Stimulated activated naive B cell treated with anti-CD40 and anti-IgM and Interleukin-4, amounts not matched to agents 10 μg/mL and 1 μg/mL and 100 μg/mL, for 72 hours (primary cell): ENCODE results near the gene STK33.

Experiments
- ATAC-seq, 2 donors: fragments of 150-1000 bp; cut with Tn5 transposase; replicated peaks; 2 replicates each; pipeline ENCODE4 v1.10.0; 2021; ENCODE audit warnings: moderate library complexity in 1 of 2
- DNase-seq: peaks from one replicate; pipeline ENCODE4 v3.0.0; 2021
- H3K27ac Mint-ChIP-seq: one replicate; pipeline ENCODE4 v1.8.0; 2022; ENCODE audit warnings: mild to moderate bottlenecking, mixed read lengths
- H3K27me3 Mint-ChIP-seq, 2 donors: one replicate each; pipeline ENCODE4 v1.8.0; 2022; ENCODE audit warnings: mixed read lengths in 2 of 2
- H3K36me3 Mint-ChIP-seq, 2 donors: one replicate each; pipeline ENCODE4 v1.8.0; 2022; ENCODE audit warnings: mixed read lengths in 2 of 2, mild to moderate bottlenecking in 1 of 2
- H3K4me1 Mint-ChIP-seq, 2 donors: one replicate each; pipeline ENCODE4 v1.8.0; 2022; ENCODE audit warnings: mixed read lengths in 2 of 2, mild to moderate bottlenecking in 1 of 2
- H3K4me3 Mint-ChIP-seq, 2 donors: one replicate each; pipeline ENCODE4 v1.8.0; 2022; ENCODE audit warnings: mild to moderate bottlenecking in 2 of 2, mixed read lengths in 2 of 2, moderate library complexity in 1 of 2
- H3K9me3 Mint-ChIP-seq, 2 donors: one replicate each; pipeline ENCODE4 v1.8.0; 2022; ENCODE audit warnings: mixed read lengths in 2 of 2, mild to moderate bottlenecking in 1 of 2

The STK33 gene

GRCh38 chr11:8362491-8362890 lies 231.5 kb downstream of the STK33 start:
- Mint-ChIP-seq H3K36me3 (no peaks in the 10 kb centered on the region), H3K9me3 (no peaks in the 10 kb centered on the region), H3K27ac (no peak overlapping the region), H3K27me3 (no peaks in the 10 kb centered on the region), H3K4me1 (peaks cover 0 to 1% of the 10 kb centered on the region in 2 donors), H3K4me3 (no peak overlapping the region)
- DNase-seq (no peak), ATAC-seq (no peak)

- no peaks in the 10 kb centered on the region for H3K36me3 Mint-ChIP-seq
- DNase-seq: no peak
- H3K4me1 Mint-ChIP-seq: peaks cover 0 to 1% of the 10 kb centered on the region in 2 donors
- ATAC-seq: no peak
- H3K27ac Mint-ChIP-seq: no peak overlapping the region
- no peaks in the 10 kb centered on the region for H3K27me3 Mint-ChIP-seq
- no peak overlapping the region for H3K4me3 Mint-ChIP-seq
- H3K9me3 Mint-ChIP-seq: no peaks in the 10 kb centered on the region
These were observed 232.3 kb downstream of the STK33 start for GRCh38 chr11:8361664-8362210.

GRCh38 chr11:8361206-8361605 lies 232.8 kb downstream of the STK33 start:
- DNase-seq: no peak
- no peak overlapping the region for H3K4me3 Mint-ChIP-seq
- no peak overlapping the region for H3K27ac Mint-ChIP-seq
- H3K27me3 Mint-ChIP-seq: peaks cover 0 to under 1% of the 10 kb centered on the region in 2 donors
- H3K9me3 Mint-ChIP-seq: no peaks in the 10 kb centered on the region
- no peak for ATAC-seq
- H3K36me3 Mint-ChIP-seq: no peaks in the 10 kb centered on the region
- peaks cover 0 to 1% of the 10 kb centered on the region in 2 donors for H3K4me1 Mint-ChIP-seq

GRCh38 chr11:8360086-8360828 lies 233.8 kb downstream of the STK33 start:
- no peaks in the 10 kb centered on the region for H3K36me3 Mint-ChIP-seq
- H3K27ac Mint-ChIP-seq: no peak overlapping the region
- H3K4me1 Mint-ChIP-seq: peaks cover 0 to 1% of the 10 kb centered on the region in 2 donors
- ATAC-seq: no peak
- H3K9me3 Mint-ChIP-seq: no peaks in the 10 kb centered on the region
- H3K27me3 Mint-ChIP-seq: peaks cover 7 to 8% of the 10 kb centered on the region in 2 donors
- no peak overlapping the region for H3K4me3 Mint-ChIP-seq
- DNase-seq: no peak

GRCh38 chr11:8359521-8359920 lies 234.5 kb downstream of the STK33 start:
- Mint-ChIP-seq H3K9me3 (no peaks in the 10 kb centered on the region), H3K36me3 (no peaks in the 10 kb centered on the region), H3K27ac (no peak overlapping the region), H3K4me3 (no peak overlapping the region), H3K4me1 (peaks cover 4 to 6% of the 10 kb centered on the region in 2 donors), H3K27me3 (peaks cover 11 to 12% of the 10 kb centered on the region in 2 donors)
- ATAC-seq (no peak), DNase-seq (no peak)

- peaks cover 8 to 11% of the 10 kb centered on the region in 2 donors for H3K4me1 Mint-ChIP-seq
- H3K4me3 Mint-ChIP-seq: no peak overlapping the region
These were observed 236.0 kb downstream of the STK33 start for GRCh38 chr11:8357891-8358566.

GRCh38 chr11:8357505-8357888 lies 236.5 kb downstream of the STK33 start:
- Mint-ChIP-seq H3K9me3 (no peaks in the 10 kb centered on the region), H3K4me3 (no peak overlapping the region), H3K27ac (no peak overlapping the region), H3K36me3 (no peaks in the 10 kb centered on the region), H3K27me3 (peaks cover 24% of the 10 kb centered on the region in 2 donors), H3K4me1 (peaks cover 8 to 11% of the 10 kb centered on the region in 2 donors)
- DNase-seq: no peak
- ATAC-seq: no peak

More at GRCh38 chr11:8357891-8358566, 236.0 kb downstream of the STK33 start:
- ATAC-seq: no peak
- Mint-ChIP-seq H3K36me3 (no peaks in the 10 kb centered on the region), H3K27ac (no peak overlapping the region), H3K9me3 (no peaks in the 10 kb centered on the region), H3K27me3 (peaks cover 24% of the 10 kb centered on the region in 2 donors)
- DNase-seq: no peak

- Mint-ChIP-seq H3K4me3 (no peak overlapping the region), H3K36me3 (no peaks in the 10 kb centered on the region), H3K9me3 (no peaks in the 10 kb centered on the region), H3K27me3 (peaks cover 24% of the 10 kb centered on the region in 2 donors), H3K27ac (no peak overlapping the region), H3K4me1 (peaks cover 8 to 11% of the 10 kb centered on the region in 2 donors)
- ATAC-seq (no peak), DNase-seq (no peak)
These were observed 237.1 kb downstream of the STK33 start for GRCh38 chr11:8356721-8357504.

- no peak overlapping the region for H3K4me3 Mint-ChIP-seq
- H3K4me1 Mint-ChIP-seq: peaks cover 8 to 11% of the 10 kb centered on the region in 2 donors
- H3K27ac Mint-ChIP-seq: no peak overlapping the region
- H3K27me3 Mint-ChIP-seq: peaks cover 24% of the 10 kb centered on the region in 2 donors
- ATAC-seq: no peak
- no peaks in the 10 kb centered on the region for H3K9me3 Mint-ChIP-seq
- no peak for DNase-seq
- H3K36me3 Mint-ChIP-seq: no peaks in the 10 kb centered on the region
These were observed 237.8 kb downstream of the STK33 start for GRCh38 chr11:8356216-8356615.

- no peaks in the 10 kb centered on the region for H3K36me3 Mint-ChIP-seq
- H3K27ac Mint-ChIP-seq: no peak overlapping the region
- H3K9me3 Mint-ChIP-seq: no peaks in the 10 kb centered on the region
- ATAC-seq (no peak), DNase-seq (no peak)
- peaks cover 24% of the 10 kb centered on the region in 2 donors for H3K27me3 Mint-ChIP-seq
- no peak overlapping the region for H3K4me3 Mint-ChIP-seq
- H3K4me1 Mint-ChIP-seq: peaks cover 8 to 11% of the 10 kb centered on the region in 2 donors
These were observed 238.6 kb downstream of the STK33 start for GRCh38 chr11:8355416-8355742.

- Mint-ChIP-seq H3K27me3 (peaks cover 24 to 27% of the 10 kb centered on the region in 2 donors), H3K4me1 (peaks cover 8 to 11% of the 10 kb centered on the region in 2 donors), H3K27ac (no peak overlapping the region), H3K36me3 (no peaks in the 10 kb centered on the region), H3K9me3 (no peaks in the 10 kb centered on the region), H3K4me3 (peak overlapping the region in 1 of 2 donors; percentile 58)
- ATAC-seq (peak; percentile 52 to 64), DNase-seq (no peak)
These were observed 239.2 kb downstream of the STK33 start for GRCh38 chr11:8354622-8355415.

GRCh38 chr11:8352876-8353505 lies 241.0 kb downstream of the STK33 start:
- Mint-ChIP-seq H3K27ac (no peak overlapping the region), H3K4me1 (peaks cover 8 to 11% of the 10 kb centered on the region in 2 donors), H3K36me3 (peaks cover 2 to 8% of the 10 kb centered on the region in 2 donors), H3K27me3 (peaks cover 24 to 30% of the 10 kb centered on the region in 2 donors), H3K9me3 (peaks cover 2 to 6% of the 10 kb centered on the region in 2 donors), H3K4me3 (no peak overlapping the region)
- ATAC-seq (no peak), DNase-seq (no peak)

GRCh38 chr11:8352103-8352875 lies 241.7 kb downstream of the STK33 start:
- peaks cover 24 to 30% of the 10 kb centered on the region in 2 donors for H3K27me3 Mint-ChIP-seq
- H3K4me1 Mint-ChIP-seq: peaks cover 8 to 11% of the 10 kb centered on the region in 2 donors
- peaks cover 6 to 8% of the 10 kb centered on the region in 2 donors for H3K36me3 Mint-ChIP-seq
- ATAC-seq (no peak), DNase-seq (no peak)
- H3K4me3 Mint-ChIP-seq: no peak overlapping the region
- no peak overlapping the region for H3K27ac Mint-ChIP-seq
- H3K9me3 Mint-ChIP-seq: peaks cover 5 to 8% of the 10 kb centered on the region in 2 donors
